ENCODE measurements around the gene SH3BGRL3. TPM values are rescaled to one million over a fixed set of nuclear protein-coding genes. Genes with fewer than 3 reads are reported as not detected.
"Not testable (repeated sequence)": the region's sequence is repeated elsewhere in the genome, so short reads cannot be mapped to it uniquely, and the experiment has no call there.

The SH3BGRL3 gene
- polyA plus RNA-seq (2013, experiment 1 of 2), result 112 TPM
- 106 TPM for polyA plus RNA-seq (2013, experiment 2 of 2)

DNA sequence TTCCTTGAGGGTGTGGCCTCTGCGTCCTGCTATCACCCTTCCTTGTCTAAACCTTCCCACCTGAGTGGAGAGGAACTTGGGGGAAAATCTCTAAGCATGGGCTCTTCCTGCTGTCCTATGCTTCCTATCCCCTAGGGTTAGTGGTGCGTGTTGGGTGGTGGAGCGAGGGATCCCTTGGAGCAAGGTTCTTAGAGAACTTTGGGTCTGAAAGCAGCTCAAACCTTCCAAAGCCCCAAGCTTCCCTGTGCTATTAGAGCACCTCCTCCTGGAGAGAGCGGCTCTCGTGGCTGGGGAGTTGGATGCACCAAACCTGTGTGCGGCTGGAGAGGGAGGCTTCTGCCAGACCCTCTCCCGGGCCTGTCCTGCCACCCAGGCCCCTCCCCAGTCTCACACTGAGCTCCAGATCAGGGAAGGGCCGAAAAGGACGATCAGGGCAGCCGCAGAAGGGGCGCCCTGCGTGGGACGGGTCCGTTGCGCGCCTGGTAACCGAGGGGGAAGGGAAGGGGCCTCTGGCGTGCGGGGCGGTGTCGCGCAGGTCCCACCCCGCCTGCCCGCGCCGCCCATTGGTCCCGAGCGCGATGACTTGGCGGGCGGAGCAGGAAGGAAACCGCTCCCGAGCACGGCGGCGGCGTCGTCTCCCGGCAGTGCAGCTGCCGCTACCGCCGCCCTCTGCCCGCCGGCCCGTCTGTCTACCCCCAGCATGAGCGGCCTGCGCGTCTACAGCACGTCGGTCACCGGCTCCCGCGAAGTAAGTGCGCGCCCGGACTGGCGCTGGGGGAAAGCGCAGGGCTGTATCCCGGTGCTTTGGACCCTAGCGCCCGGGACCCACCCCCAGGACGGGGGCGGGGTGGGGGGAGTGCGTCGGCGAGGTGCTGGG is at the start of gene SH3BGRL3:
Gene SH3BGRL3 (plus strand): TSS at position 631 of the 877 bp plus-strand sequence. CDS start 70 bp downstream, at position 701.
- H3K9me3 ChIP-seq (replicated peaks in 1 of 2; ENCODE audit: control insufficient read depth in 2 of 2, insufficient read depth in 1 of 2, low read depth in 1 of 2, low read length in 2 of 2), result no peaks in the 10 kb centered on the region
- H3K4me2 ChIP-seq (ENCODE audit: insufficient read depth, low read length, poor library complexity, severe bottlenecking), result peak within 1 kb of the TSS; percentile 95
- H3K27ac ChIP-seq (replicated peaks; ENCODE audit: low read length), result peak within 1 kb of the TSS; percentile 69
- peak within 1 kb of the TSS; percentile 18 for H3K4ac ChIP-seq (ENCODE audit: low read length)
- no CpG with 5 or more reads among the region's 66 CpGs for WGBS, 2 donors (ENCODE audit: extremely low coverage in 2 of 2, insufficient read length in 2 of 2, insufficient replicate concordance in 1 of 2)
- peak within 1 kb of the TSS; percentile 97 for H2AFZ ChIP-seq (ENCODE audit: low read length)
- H3K14ac ChIP-seq (ENCODE audit: low read length), result peak within 1 kb of the TSS; percentile 23
- H3K4me1 ChIP-seq (ENCODE audit: control insufficient read depth in 2 of 2, insufficient read depth in 1 of 2, low read depth in 1 of 2, low read length in 2 of 2), result peaks cover 26 to 29% of the 10 kb centered on the region in 2 donors
- peak within 1 kb of the TSS; percentile 30 for H2BK15ac ChIP-seq (ENCODE audit: low read length)
- H4K91ac ChIP-seq (ENCODE audit: low read depth, low read length, poor library complexity), result peak within 1 kb of the TSS; percentile 7
- H2BK12ac ChIP-seq (ENCODE audit: low read length), result no peak within 1 kb of the TSS
- DNase-seq (ENCODE audit: low spot score), result peak; percentile 74
- H3K23ac ChIP-seq (ENCODE audit: low read depth, low read length, poor library complexity), result peak within 1 kb of the TSS; percentile 92
- peak within 1 kb of the TSS; percentile 64 to 87 for H3K4me3 ChIP-seq (ENCODE audit: low read length in 2 of 2)
- H2AK5ac ChIP-seq (ENCODE audit: low read depth, low read length), result peak within 1 kb of the TSS; percentile 67
- H3K18ac ChIP-seq (ENCODE audit: low read length), result peak within 1 kb of the TSS; percentile 97
- no peak within 1 kb of the TSS for H2BK120ac ChIP-seq (ENCODE audit: low read depth, low read length)
- H3K36me3 ChIP-seq (replicated peaks in 1 of 2; ENCODE audit: control insufficient read depth in 2 of 2, insufficient read depth in 2 of 2, low read length in 2 of 2), result peaks cover 34 to 56% of the 10 kb centered on the region in 2 donors
- peak within 1 kb of the TSS; percentile 93 for H3K9ac ChIP-seq (ENCODE audit: low read depth, low read length, poor library complexity)
- H2BK5ac ChIP-seq (ENCODE audit: low read length), result no peak within 1 kb of the TSS
- H3K79me1 ChIP-seq (ENCODE audit: low read depth, low read length), result peaks cover 10% of the 10 kb centered on the region
- H4K8ac ChIP-seq (ENCODE audit: low read depth, low read length), result no peak within 1 kb of the TSS
- H3K27me3 ChIP-seq (ENCODE audit: control insufficient read depth in 3 of 3, insufficient read depth in 3 of 3, low read depth in 1 of 3, low read length in 3 of 3), result no peaks in the 10 kb centered on the region

GRCh38 chr1:26230682-26231081 is 49.2 kb upstream of the SH3BGRL3 start:
- H3K18ac ChIP-seq (ENCODE audit: low read length), result not testable (repeated sequence)

DNA sequence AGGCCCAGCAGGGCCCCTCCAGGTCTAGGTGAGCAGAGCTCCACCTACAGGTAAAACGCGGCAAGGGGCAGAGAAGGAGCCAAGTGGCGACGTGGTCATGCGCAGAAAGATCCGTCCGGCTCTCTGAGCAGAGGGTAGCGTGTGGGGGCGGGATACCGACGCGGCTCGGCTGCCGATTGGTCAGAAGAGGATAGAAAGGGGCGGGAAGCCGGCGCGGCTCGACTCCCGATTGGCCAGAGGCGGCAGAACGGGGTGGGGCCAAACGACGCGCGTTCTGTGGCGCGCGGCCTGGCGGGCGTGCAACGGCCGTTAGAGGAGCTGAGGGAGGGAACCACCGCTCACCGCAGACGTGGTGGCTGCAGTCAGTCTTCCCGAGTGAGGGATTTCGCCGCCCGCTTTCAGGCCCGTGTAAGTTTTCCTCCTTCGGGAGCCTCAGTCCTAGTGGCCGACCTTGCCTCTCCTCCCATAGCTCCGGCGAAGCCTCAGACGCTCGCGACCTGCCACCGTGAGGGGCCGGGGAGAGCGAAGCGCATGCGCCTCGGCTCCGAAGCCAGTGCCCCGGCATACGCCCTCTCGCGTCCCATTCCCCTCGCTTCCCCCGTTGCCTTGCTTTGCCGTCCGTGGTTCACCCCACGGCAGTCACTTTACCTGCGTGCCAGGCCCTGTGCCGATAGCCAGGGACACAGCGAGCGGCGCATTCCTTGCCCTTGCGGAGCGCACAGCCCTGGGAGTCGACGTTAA is 45.8 kb upstream of the SH3BGRL3 start, which contains the start of gene CEP85:
Gene CEP85 (plus strand): TSS at position 298 of the 741 bp plus-strand sequence. CDS start 5,584 bp downstream, outside the sequence.
- Histone ChIP-seq H3K79me1 (ENCODE audit: low read depth, low read length) (peaks cover 5% of the 10 kb centered on the region), H3K36me3 (replicated peaks in 1 of 2; ENCODE audit: control insufficient read depth in 2 of 2, insufficient read depth in 2 of 2, low read length in 2 of 2) (peaks cover 0 to 25% of the 10 kb centered on the region in 2 donors), H4K8ac (ENCODE audit: low read depth, low read length) (no peak within 1 kb of the TSS), H3K18ac (ENCODE audit: low read length) (peak within 1 kb of the TSS; percentile 96), H3K27ac (replicated peaks; ENCODE audit: low read length) (peak within 1 kb of the TSS; percentile 75), H4K91ac (ENCODE audit: low read depth, low read length, poor library complexity) (no peak within 1 kb of the TSS), H3K4me1 (ENCODE audit: control insufficient read depth in 2 of 2, insufficient read depth in 1 of 2, low read depth in 1 of 2, low read length in 2 of 2) (peaks cover 3 to 6% of the 10 kb centered on the region in 2 donors), H2BK120ac (ENCODE audit: low read depth, low read length) (no peak within 1 kb of the TSS), H3K9ac (ENCODE audit: low read depth, low read length, poor library complexity) (peak within 1 kb of the TSS; percentile 99), H3K4ac (ENCODE audit: low read length) (no peak within 1 kb of the TSS), H2BK5ac (ENCODE audit: low read length) (no peak within 1 kb of the TSS), H3K4me2 (ENCODE audit: insufficient read depth, low read length, poor library complexity, severe bottlenecking) (peak within 1 kb of the TSS; percentile 78), H2BK15ac (ENCODE audit: low read length) (peak within 1 kb of the TSS; percentile 11), H3K14ac (ENCODE audit: low read length) (peak within 1 kb of the TSS; percentile 60), H2AK5ac (ENCODE audit: low read depth, low read length) (no peak within 1 kb of the TSS), H3K9me3 (replicated peaks in 1 of 2; ENCODE audit: control insufficient read depth in 2 of 2, insufficient read depth in 1 of 2, low read depth in 1 of 2, low read length in 2 of 2) (peaks cover 0 to 6% of the 10 kb centered on the region in 2 donors), H2AFZ (ENCODE audit: low read length) (peak within 1 kb of the TSS; percentile 91), H3K27me3 (ENCODE audit: control insufficient read depth in 3 of 3, insufficient read depth in 3 of 3, low read depth in 1 of 3, low read length in 3 of 3) (no peaks in the 10 kb centered on the region), H3K23ac (ENCODE audit: low read depth, low read length, poor library complexity) (peak within 1 kb of the TSS; percentile 95), H2BK12ac (ENCODE audit: low read length) (no peak within 1 kb of the TSS), H3K4me3 (ENCODE audit: low read length in 2 of 2) (peak within 1 kb of the TSS; percentile 76 to 84)
- no CpG with 5 or more reads among the region's 73 CpGs for WGBS, 2 donors (ENCODE audit: extremely low coverage in 2 of 2, insufficient read length in 2 of 2, insufficient replicate concordance in 1 of 2)
- peak; percentile 98 for DNase-seq (ENCODE audit: low spot score)

More at GRCh38 chr1:26230682-26231081, 49.2 kb upstream of the SH3BGRL3 start:
- not testable (repeated sequence) for H2AK5ac ChIP-seq (ENCODE audit: low read depth, low read length); H3K4ac ChIP-seq (ENCODE audit: low read length); H3K23ac ChIP-seq (ENCODE audit: low read depth, low read length, poor library complexity); H2BK12ac ChIP-seq (ENCODE audit: low read length); H4K8ac ChIP-seq (ENCODE audit: low read depth, low read length); H2BK15ac ChIP-seq (ENCODE audit: low read length); H3K4me3 ChIP-seq (ENCODE audit: low read length in 2 of 2); H3K14ac ChIP-seq (ENCODE audit: low read length); H3K36me3 ChIP-seq (replicated peaks in 1 of 2; ENCODE audit: control insufficient read depth in 2 of 2, insufficient read depth in 2 of 2, low read length in 2 of 2); H3K4me2 ChIP-seq (ENCODE audit: insufficient read depth, low read length, poor library complexity, severe bottlenecking); H3K9me3 ChIP-seq (replicated peaks in 1 of 2; ENCODE audit: control insufficient read depth in 2 of 2, insufficient read depth in 1 of 2, low read depth in 1 of 2, low read length in 2 of 2); DNase-seq (ENCODE audit: low spot score); H2BK120ac ChIP-seq (ENCODE audit: low read depth, low read length); H2AFZ ChIP-seq (ENCODE audit: low read length); H3K27ac ChIP-seq (replicated peaks; ENCODE audit: low read length); H3K4me1 ChIP-seq (ENCODE audit: control insufficient read depth in 2 of 2, insufficient read depth in 1 of 2, low read depth in 1 of 2, low read length in 2 of 2); H4K91ac ChIP-seq (ENCODE audit: low read depth, low read length, poor library complexity); H3K79me1 ChIP-seq (ENCODE audit: low read depth, low read length); H3K9ac ChIP-seq (ENCODE audit: low read depth, low read length, poor library complexity); H2BK5ac ChIP-seq (ENCODE audit: low read length)
- H3K27me3 ChIP-seq (ENCODE audit: control insufficient read depth in 3 of 3, insufficient read depth in 3 of 3, low read depth in 1 of 3, low read length in 3 of 3), result peaks cover 0 to 27% (median 5%) of the 10 kb centered on the region in 3 experiments
- WGBS, 2 donors (ENCODE audit: extremely low coverage in 2 of 2, insufficient read length in 2 of 2, insufficient replicate concordance in 1 of 2), result no CpG with 5 or more reads among the region's 2 CpGs

Measured in neuronal stem cell (in vitro differentiated cells).